HG03521 (cell line): Measurements from ENCODE around the gene ASPSCR1.
"Not testable (repeated sequence)": the region's sequence is repeated elsewhere in the genome, so short reads cannot be mapped to it uniquely, and the experiment has no call there.

Experiments
- ATAC-seq: cut with Tn5 transposase; IDR thresholded peaks from one replicate; pipeline ENCODE4 v1.9.1; 2021; ENCODE audit warnings: mild to moderate bottlenecking, moderate library complexity; ENCODE audit not compliant: unreplicated experiment

Gene ASPSCR1

GRCh38 chr17:81940538-81941483, 36.6 kb upstream of the ASPSCR1 start:
- ATAC-seq = no peak

- no peak for ATAC-seq
These were observed 35.8 kb upstream of the ASPSCR1 start for GRCh38 chr17:81941484-81942166.

GRCh38 chr17:81942167-81942553, 35.3 kb upstream of the ASPSCR1 start:
- ATAC-seq = no peak

- ATAC-seq = no peak
These were observed 32.6 kb upstream of the ASPSCR1 start for GRCh38 chr17:81944858-81945257.

GRCh38 chr17:81947189-81947588, 30.2 kb upstream of the ASPSCR1 start, which contains the start of gene MYADML2:
Gene MYADML2, minus strand, starts transcription at chr17:81947233. Its CDS starts 5,492 bp downstream, at chr17:81941741.
- no peak for ATAC-seq

GRCh38 chr17:81948635-81949378, 28.6 kb upstream of the ASPSCR1 start:
- no peak for ATAC-seq

- no peak for ATAC-seq
These were observed 26.9 kb upstream of the ASPSCR1 start for GRCh38 chr17:81950501-81950900.

GRCh38 chr17:81951785-81952684, 25.4 kb upstream of the ASPSCR1 start:
- no peak for ATAC-seq

- ATAC-seq = no peak
These were observed 24.6 kb upstream of the ASPSCR1 start for GRCh38 chr17:81952792-81953228.

GRCh38 chr17:81953443-81953842, 24.0 kb upstream of the ASPSCR1 start:
- not testable (repeated sequence) for ATAC-seq

- no peak for ATAC-seq
These were observed 23.0 kb upstream of the ASPSCR1 start for GRCh38 chr17:81954131-81955057.

GRCh38 chr17:81955058-81955681, 22.3 kb upstream of the ASPSCR1 start:
- ATAC-seq = no peak

GRCh38 chr17:81955756-81956544, 21.5 kb upstream of the ASPSCR1 start:
- ATAC-seq = no peak

GRCh38 chr17:81956607-81957589, 20.5 kb upstream of the ASPSCR1 start:
- ATAC-seq = no peak

GRCh38 chr17:81957691-81958432, 19.6 kb upstream of the ASPSCR1 start:
- ATAC-seq = no peak
